ENCODE measurements around the gene MAGOH. TPM values are rescaled to one million over a fixed set of nuclear protein-coding genes. Genes with fewer than 3 reads are reported as not detected.

MAGOH gene
- total and polyA plus RNA-seq, 9 of the 15 experiments (the other 6 are each of a cell fraction or from before 2014, with no cell fraction given): 102 to 342 (median 135) TPM

DNA sequence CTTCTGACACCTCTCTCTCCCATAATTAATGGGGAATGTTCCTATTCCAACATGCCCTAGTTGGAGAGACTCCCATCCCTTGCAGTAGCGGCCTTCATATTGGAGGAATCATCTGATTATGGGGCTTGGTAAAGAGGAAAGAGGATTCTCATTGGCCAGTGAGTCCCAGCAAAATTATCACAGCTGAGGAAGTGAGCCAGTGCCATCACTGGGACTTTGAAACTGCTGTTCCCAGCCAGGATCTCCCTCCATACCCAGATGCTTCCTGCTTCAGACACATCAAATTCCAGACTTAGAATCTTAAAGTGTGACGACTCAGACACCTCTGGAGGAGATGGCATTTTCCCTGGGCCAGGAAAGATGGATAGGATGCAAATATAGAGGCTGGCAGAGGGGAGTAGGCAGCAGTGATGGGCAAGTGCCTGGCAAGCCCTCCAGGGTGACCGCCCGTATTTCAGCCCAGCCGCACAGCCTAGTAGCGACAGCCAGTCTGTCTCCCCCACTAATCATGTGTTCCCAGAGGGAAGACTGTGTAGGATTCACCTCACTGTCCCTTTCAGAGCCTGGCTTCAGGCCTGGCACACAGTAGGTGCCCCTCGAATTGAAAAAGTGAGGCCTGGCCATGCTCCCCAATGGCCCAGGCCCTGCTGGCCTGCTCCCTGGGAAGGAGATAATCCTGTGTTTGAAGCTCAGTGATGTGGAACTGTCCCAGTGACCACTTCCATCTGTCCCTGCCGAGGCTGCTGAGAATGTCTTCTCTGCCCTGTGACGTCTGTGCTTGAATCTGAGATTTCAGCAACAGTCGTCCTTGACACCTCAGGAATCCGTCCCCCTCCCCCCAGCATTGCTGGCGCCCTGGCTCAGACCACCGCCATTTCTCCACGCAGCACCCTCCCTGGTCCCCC, 41.2 kb upstream of the MAGOH start:
- Histone ChIP-seq H3K36me3 (ENCODE audit: control insufficient read depth, insufficient read depth, low read length) (peaks cover 83% of the 10 kb centered on the region), H4K20me1 (replicated peaks; ENCODE audit: control insufficient read depth, insufficient read depth, low read length) (peaks cover 12% of the 10 kb centered on the region; the same call in 1 of the 2 replicates), H3K9ac (ENCODE audit: insufficient read depth in 1 of 2, low read depth in 2 of 2, low read length in 2 of 2) (no peak overlapping the region), H3K9me3 (replicated peaks; ENCODE audit: control insufficient read depth, insufficient read depth, low read depth, low read length) (no peaks in the 10 kb centered on the region), H3K79me2 (ENCODE audit: control insufficient read depth, insufficient read depth, low read length) (no peaks in the 10 kb centered on the region), H2AFZ (ENCODE audit: low read depth, low read length) (no peak overlapping the region), H3K4me1 (replicated peaks in 1 of 2; ENCODE audit: control insufficient read depth in 2 of 2, insufficient read depth in 2 of 2, low read length in 2 of 2) (0 out of 5 replicates have a peak, but pooled peaks cover 0 to 2% of the 10 kb centered on the region in 2 experiments), H3K27me3 (ENCODE audit: control insufficient read depth in 2 of 2, insufficient read depth in 2 of 2, low read length in 2 of 2) (no peaks in the 10 kb centered on the region), H3K27ac (ENCODE audit: extremely low read depth, low read depth, low read length) (no peak overlapping the region), H3K4me3 (no peak overlapping the region), H3K4me2 (ENCODE audit: insufficient read depth, low read length) (no peak overlapping the region), H3K9me1 (ENCODE audit: control insufficient read depth, insufficient read depth, low read length) (no peaks in the 10 kb centered on the region)
- no peak for TF ChIP-seq ZNF174 (CRISPR knock-in tag; IDR thresholded peaks at IDR 0.05)
- in situ Hi-C loops (cut with MboI) (loop anchor here (5.0 kb wide), 1 partner anchor 113 kb away; no protein-coding TSS in a partner anchor), intact Hi-C loops (cut with micrococcal nuclease) (no loop called here)
- DNase-seq (ENCODE audit: extremely low read depth in 1 of 4, low spot score in 3 of 4) (no peak), ATAC-seq (no peak), FAIRE-seq (no peak)
- WGBS (ENCODE audit: insufficient coverage, low coverage, missing lambda C conversion rate): 76% methylated on average over 14 of the region's 14 CpGs
- ChIA-PET CTCF (ENCODE audit: low intra/inter-chr PET ratio) (interaction anchor here (0.7 to 5.9 kb wide), 4 partner anchors 102 to 475 kb away, joined by 3 to 123 read pairs (median 4); no protein-coding TSS in a partner anchor), POLR2A (interaction anchor here (0.6 to 1.2 kb wide), 6 partner anchors 10 to 182 kb away, joined by 3 to 4 read pairs (median 3); no protein-coding TSS in a partner anchor)
- no TSS peak for BruUV-seq (replicated peaks)

DNA sequence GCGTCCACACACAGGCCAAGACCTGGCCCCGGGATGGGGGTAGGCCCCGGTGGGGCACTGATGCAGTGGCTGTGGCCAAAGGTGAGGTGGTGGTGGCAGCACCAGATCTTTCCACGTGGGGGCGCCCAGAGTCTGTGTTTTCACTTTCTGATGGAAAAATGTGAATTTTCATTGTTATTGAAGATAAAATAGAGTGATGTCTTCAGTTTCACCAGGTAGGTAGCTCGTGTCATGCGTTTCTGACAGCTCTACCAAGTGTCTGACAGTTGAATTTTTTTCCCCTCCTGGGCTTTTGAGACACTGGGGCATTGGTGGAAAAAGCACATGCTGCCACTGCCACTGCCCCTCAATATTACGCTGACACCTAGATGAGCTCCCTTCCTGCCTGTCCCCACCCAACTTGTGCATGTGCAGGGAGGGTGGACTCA, 40.0 kb upstream of the MAGOH start:
- Histone ChIP-seq H3K9ac (ENCODE audit: insufficient read depth in 1 of 2, low read depth in 2 of 2, low read length in 2 of 2) (no peak overlapping the region), H3K4me1 (replicated peaks in 1 of 2; ENCODE audit: control insufficient read depth in 2 of 2, insufficient read depth in 2 of 2, low read length in 2 of 2) (peaks cover 6% of the 10 kb centered on the region in 2 experiments; a peak in 2 of 5 replicates), H3K9me1 (ENCODE audit: control insufficient read depth, insufficient read depth, low read length) (peaks cover 3% of the 10 kb centered on the region), H3K4me2 (ENCODE audit: insufficient read depth, low read length) (no peak overlapping the region), H3K27me3 (ENCODE audit: control insufficient read depth in 2 of 2, insufficient read depth in 2 of 2, low read length in 2 of 2) (no peaks in the 10 kb centered on the region), H3K27ac (ENCODE audit: extremely low read depth, low read depth, low read length) (no peak overlapping the region), H3K79me2 (ENCODE audit: control insufficient read depth, insufficient read depth, low read length) (no peaks in the 10 kb centered on the region), H3K36me3 (ENCODE audit: control insufficient read depth, insufficient read depth, low read length) (peaks cover 89% of the 10 kb centered on the region), H3K9me3 (replicated peaks; ENCODE audit: control insufficient read depth, insufficient read depth, low read depth, low read length) (no peaks in the 10 kb centered on the region), H2AFZ (ENCODE audit: low read depth, low read length) (no peak overlapping the region), H4K20me1 (replicated peaks; ENCODE audit: control insufficient read depth, insufficient read depth, low read length) (peaks cover 14% of the 10 kb centered on the region; the same call in 1 of the 2 replicates), H3K4me3 (no peak overlapping the region)
- intact Hi-C loops (cut with micrococcal nuclease) (loop anchor here (1.0 kb wide), 1 partner anchor 115 kb away; no protein-coding TSS in a partner anchor), in situ Hi-C loops (cut with MboI) (loop anchor here (5.0 kb wide), 1 partner anchor 114 kb away; no protein-coding TSS in a partner anchor)
- FAIRE-seq (peak; percentile 87), ATAC-seq (peak; percentile 89), DNase-seq (ENCODE audit: extremely low read depth in 1 of 4, low spot score in 3 of 4) (peak; percentile 62 to 84 (median 81))
- 28% methylated on average over 8 of the region's 8 CpGs for WGBS (ENCODE audit: insufficient coverage, low coverage, missing lambda C conversion rate)
- CTCF ChIA-PET (ENCODE audit: low intra/inter-chr PET ratio): interaction anchor here (0.6 to 5.9 kb wide), 7 partner anchors 8 to 477 kb away, joined by 3 to 123 read pairs (median 3); no protein-coding TSS in a partner anchor
- POLR2A ChIA-PET: interaction anchor here (0.5 to 1.2 kb wide), 4 partner anchors 13 to 47 kb away, joined by 3 read pairs; no protein-coding TSS in a partner anchor
- TSS peak; percentile 8 for BruUV-seq (replicated peaks)
- TF ChIP-seq NFXL1 (CRISPR knock-in tag; IDR thresholded peaks at IDR 0.05) (no peak), ATF1 (CRISPR knock-in tag; IDR thresholded peaks at IDR 0.05) (no peak), ATF1 (tag; IDR thresholded peaks at IDR 0.05) (no peak), XRCC4 (IDR thresholded peaks at IDR 0.05; ENCODE audit: extremely low read depth, insufficient read depth, insufficient read length) (no peak), CC2D1A (IDR thresholded peaks at IDR 0.05) (peak; percentile 74; the same call in 1 of the 2 replicates), TAF1 (IDR thresholded peaks at IDR 0.05; ENCODE audit: control insufficient read depth, extremely low read depth, insufficient read depth, low read length, severe bottlenecking) (no peak), FOXA1 (IDR thresholded peaks at IDR 0.05; ENCODE audit: borderline replicate concordance) (no peak), SMARCC2 (IDR thresholded peaks at IDR 0.05; ENCODE audit: low read depth) (no peak), ZNF507 (tag; conservative IDR thresholded peaks at IDR 0.05) (no peak), RCOR1 (IDR thresholded peaks at IDR 0.05; ENCODE audit: borderline replicate concordance in 1 of 2, low read depth in 2 of 2, low read length in 2 of 2) (0 out of 4 replicates have a peak, but pooled peaks of 1 of the 2 experiments have one; percentile 8)
- TF ChIP-seq, protein P1, sequence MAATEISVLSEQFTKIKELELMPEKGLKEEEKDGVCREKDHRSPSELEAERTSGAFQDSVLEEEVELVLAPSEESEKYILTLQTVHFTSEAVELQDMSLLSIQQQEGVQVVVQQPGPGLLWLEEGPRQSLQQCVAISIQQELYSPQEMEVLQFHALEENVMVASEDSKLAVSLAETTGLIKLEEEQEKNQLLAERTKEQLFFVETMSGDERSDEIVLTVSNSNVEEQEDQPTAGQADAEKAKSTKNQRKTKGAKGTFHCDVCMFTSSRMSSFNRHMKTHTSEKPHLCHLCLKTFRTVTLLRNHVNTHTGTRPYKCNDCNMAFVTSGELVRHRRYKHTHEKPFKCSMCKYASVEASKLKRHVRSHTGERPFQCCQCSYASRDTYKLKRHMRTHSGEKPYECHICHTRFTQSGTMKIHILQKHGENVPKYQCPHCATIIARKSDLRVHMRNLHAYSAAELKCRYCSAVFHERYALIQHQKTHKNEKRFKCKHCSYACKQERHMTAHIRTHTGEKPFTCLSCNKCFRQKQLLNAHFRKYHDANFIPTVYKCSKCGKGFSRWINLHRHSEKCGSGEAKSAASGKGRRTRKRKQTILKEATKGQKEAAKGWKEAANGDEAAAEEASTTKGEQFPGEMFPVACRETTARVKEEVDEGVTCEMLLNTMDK (IDR thresholded peaks at IDR 0.05; ENCODE audit: borderline replicate concordance, insufficient read depth, low read depth, low read length, poor library complexity, severe bottlenecking): peak; percentile 39

Measured in K562 (cell line).